ENCODE data around the gene UBR4.

Gene UBR4

DNA sequence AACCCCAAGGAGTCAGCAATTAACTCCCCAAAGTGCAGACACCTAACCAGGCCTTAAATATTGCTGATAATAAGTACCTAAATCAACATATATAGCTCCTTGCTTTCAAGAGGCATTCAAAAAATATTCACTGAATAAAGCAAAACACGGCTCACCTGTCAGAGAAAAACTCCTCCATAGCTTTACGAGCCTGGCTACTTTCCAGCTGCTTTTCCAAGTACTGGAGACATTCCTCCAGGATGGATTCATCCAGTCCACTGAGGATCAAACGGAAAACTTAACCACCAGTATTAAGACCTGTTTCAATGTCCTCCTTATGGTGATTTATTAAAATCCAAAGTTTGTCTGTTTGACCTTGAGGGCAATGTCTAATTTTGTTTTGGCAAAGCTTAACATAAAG is 44.6 kb downstream of the UBR4 start:
- H3K4me3 ChIP-seq (replicated peaks in 1 of 2; ENCODE audit: low read depth in 2 of 2, low read length in 2 of 2) = no peak overlapping the region
- TF ChIP-seq, protein P1, sequence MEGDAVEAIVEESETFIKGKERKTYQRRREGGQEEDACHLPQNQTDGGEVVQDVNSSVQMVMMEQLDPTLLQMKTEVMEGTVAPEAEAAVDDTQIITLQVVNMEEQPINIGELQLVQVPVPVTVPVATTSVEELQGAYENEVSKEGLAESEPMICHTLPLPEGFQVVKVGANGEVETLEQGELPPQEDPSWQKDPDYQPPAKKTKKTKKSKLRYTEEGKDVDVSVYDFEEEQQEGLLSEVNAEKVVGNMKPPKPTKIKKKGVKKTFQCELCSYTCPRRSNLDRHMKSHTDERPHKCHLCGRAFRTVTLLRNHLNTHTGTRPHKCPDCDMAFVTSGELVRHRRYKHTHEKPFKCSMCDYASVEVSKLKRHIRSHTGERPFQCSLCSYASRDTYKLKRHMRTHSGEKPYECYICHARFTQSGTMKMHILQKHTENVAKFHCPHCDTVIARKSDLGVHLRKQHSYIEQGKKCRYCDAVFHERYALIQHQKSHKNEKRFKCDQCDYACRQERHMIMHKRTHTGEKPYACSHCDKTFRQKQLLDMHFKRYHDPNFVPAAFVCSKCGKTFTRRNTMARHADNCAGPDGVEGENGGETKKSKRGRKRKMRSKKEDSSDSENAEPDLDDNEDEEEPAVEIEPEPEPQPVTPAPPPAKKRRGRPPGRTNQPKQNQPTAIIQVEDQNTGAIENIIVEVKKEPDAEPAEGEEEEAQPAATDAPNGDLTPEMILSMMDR (IDR thresholded peaks at IDR 0.05; ENCODE audit: low read depth, low read length) = no peak
- DNase-seq (ENCODE audit: low read depth in 2 of 2) = no peak

DNA sequence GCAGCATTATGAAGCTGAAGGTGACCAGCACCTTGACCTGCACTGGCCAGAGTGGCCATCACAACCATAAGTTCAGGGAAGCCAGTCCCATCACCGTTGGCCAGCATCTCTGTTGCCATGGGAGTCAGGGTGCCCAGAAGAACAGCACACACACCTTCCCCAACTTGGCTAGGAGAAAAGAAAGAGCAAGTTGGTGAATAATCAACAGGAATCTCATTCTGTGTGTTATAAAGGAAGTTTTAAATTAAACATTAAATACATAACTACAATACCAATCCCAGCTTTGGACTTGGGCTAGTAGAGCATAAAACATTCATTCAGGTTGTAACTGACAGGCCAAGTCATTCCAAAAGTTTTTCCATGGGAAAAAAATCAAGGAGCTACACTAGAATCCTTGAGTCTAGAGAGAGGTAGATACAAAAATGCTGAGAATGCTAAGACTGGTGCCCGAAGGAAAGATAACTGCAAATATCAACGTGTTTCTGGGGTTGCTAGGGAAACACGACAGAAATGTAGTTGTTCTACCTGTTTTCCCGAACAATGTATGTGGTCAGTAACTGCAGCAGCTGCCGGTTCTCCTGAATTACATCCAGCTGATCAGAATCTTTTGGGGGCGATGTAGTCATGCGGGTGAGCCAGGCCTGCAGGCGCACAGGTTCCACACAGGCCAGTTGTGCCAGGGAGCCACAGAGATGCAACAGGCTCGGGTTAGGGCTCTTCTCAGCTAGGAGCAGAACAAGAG is 45.6 kb downstream of the UBR4 start:
- H3K4me3 ChIP-seq (replicated peaks in 1 of 2; ENCODE audit: low read depth in 2 of 2, low read length in 2 of 2) = no peak overlapping the region
- TF ChIP-seq, protein P1 (IDR thresholded peaks at IDR 0.05; ENCODE audit: low read depth, low read length) = no peak
- no peak for DNase-seq (ENCODE audit: low read depth in 2 of 2)

DNA sequence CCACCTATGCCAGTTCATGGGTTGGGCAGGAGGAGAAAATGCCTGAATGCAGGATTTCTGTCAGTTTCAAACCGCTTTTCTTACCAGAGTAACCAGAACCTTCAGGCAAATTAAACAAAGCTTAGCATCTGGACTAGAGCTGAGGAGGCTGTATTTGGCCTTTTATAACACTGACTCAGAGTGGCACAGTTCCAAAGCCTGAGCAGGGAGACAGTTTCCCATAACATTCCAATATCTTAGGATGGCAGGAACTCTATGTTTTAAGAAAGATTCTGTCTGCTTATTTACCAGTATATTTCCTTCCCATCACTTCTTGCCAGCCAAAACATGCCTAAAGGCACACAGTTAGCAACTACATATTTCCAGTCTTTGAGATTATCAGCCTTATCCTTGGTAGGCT is 46.8 kb downstream of the UBR4 start:
- no peak overlapping the region for H3K4me3 ChIP-seq (replicated peaks in 1 of 2; ENCODE audit: low read depth in 2 of 2, low read length in 2 of 2)
- TF ChIP-seq, protein P1 (IDR thresholded peaks at IDR 0.05; ENCODE audit: low read depth, low read length) = no peak
- DNase-seq (ENCODE audit: low read depth in 2 of 2) = peak; percentile 58 to 81

DNA sequence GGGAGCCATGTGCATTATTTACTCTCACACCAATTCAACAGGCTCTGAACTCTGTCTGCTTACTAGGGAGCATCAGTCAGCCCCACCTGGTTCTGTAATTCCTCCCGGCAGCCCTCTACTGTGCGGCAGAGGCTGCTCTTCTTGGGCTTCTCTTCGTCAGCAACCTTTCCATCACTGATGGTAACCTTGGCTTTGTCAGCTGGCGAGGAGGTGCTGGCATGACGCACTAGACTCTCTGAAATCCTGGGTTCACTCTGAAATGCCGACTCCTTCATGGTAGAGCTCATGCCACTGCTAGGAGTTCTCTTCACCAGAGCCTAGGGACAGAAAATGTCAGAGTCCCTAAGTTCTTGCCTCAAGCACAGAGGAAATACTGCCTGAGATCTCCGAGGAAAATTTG is 49.2 kb downstream of the UBR4 start:
- no peak for DNase-seq (ENCODE audit: low read depth in 2 of 2)
- TF ChIP-seq, protein P1 (IDR thresholded peaks at IDR 0.05; ENCODE audit: low read depth, low read length) = no peak
- no peak overlapping the region for H3K4me3 ChIP-seq (replicated peaks in 1 of 2; ENCODE audit: low read depth in 2 of 2, low read length in 2 of 2)

DNA sequence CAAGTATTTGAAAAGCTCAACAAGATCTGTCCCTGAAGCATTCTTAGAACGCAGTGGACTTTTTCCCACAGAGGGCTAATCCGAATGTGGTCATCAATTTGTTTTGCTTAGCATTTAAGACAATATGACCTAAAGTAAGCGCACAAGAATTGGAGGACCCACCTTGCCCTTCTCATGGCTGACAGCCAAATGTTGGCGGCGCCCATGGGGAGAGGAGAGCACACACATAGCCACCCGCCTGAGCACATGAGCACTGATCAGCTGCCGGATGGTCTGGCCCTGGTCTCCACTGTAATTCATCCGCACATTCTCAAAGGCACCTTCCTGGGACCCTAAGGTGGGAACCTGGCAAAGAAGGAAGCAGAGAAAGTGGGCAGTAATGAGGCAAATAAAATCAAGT is 52.4 kb downstream of the UBR4 start:
- no peak overlapping the region for H3K4me3 ChIP-seq (replicated peaks in 1 of 2; ENCODE audit: low read depth in 2 of 2, low read length in 2 of 2)
- TF ChIP-seq, protein P1 (IDR thresholded peaks at IDR 0.05; ENCODE audit: low read depth, low read length) = no peak
- no peak for DNase-seq (ENCODE audit: low read depth in 2 of 2)

DNA sequence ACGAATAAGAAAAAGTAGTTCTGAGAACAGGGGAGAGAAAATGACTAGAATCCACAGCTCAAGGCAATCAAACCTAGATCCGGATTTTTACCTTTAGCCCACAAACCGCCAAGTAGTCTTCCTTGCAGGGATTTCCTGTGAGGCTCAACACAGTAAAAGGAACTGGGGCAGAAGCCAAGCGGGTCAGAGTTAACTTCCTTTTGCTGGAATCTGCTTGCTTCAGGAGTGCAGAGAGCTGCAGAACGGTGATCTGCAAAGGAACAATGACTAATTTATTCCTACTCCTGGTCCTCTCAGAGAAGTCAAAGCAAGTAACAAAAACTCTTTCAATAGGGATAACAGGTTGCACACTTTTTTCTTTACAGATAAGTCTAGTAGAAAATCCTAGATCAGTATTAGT is 53.4 kb downstream of the UBR4 start:
- TF ChIP-seq, protein P1 (IDR thresholded peaks at IDR 0.05; ENCODE audit: low read depth, low read length) = no peak
- no peak overlapping the region for H3K4me3 ChIP-seq (replicated peaks in 1 of 2; ENCODE audit: low read depth in 2 of 2, low read length in 2 of 2)
- DNase-seq (ENCODE audit: low read depth in 2 of 2) = peak; percentile 64 to 89

DNA sequence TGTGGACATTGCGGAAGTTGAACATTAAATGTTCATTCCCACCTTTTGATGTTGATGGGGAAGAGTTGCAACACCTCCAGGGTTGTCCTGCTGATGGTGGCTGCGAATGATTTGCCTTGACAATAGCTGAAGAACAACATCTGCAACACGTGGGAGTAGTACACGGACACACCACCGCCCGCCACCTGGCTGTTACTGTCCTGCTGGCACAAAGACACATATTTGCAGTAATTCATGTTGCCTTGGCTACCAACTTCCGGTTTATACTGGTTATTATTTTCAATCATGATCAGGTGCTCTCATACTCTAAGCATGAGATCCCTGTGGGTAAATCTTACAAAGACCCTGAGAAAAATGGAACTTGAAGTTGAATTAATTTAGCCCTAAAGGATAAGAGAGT is 55.2 kb downstream of the UBR4 start:
- DNase-seq (ENCODE audit: low read depth in 2 of 2) = peak in 1 of 2 donors; percentile 8
- TF ChIP-seq, protein P1 (IDR thresholded peaks at IDR 0.05; ENCODE audit: low read depth, low read length) = no peak
- no peak overlapping the region for H3K4me3 ChIP-seq (replicated peaks in 1 of 2; ENCODE audit: low read depth in 2 of 2, low read length in 2 of 2)

Data from cardiac fibroblast (primary cell).